ENCODE data around the gene PPFIA2.
A peak's percentile ranks its signal among the peaks of the same experiment; 100 is the strongest.
"Not testable (repeated sequence)": the region's sequence is repeated elsewhere in the genome, so short reads cannot be mapped to it uniquely, and the experiment has no call there.

The PPFIA2 gene

GRCh38 chr12:81668475-81668874, 90.7 kb downstream of the PPFIA2 start:
- no peak for DNase-seq (ENCODE audit: low spot score)

- not testable (repeated sequence) for DNase-seq (ENCODE audit: low spot score)
These were observed 99.8 kb downstream of the PPFIA2 start for GRCh38 chr12:81659310-81659709.

- peak; percentile 49 for DNase-seq (ENCODE audit: low spot score)
These were observed 114.6 kb downstream of the PPFIA2 start for GRCh38 chr12:81644503-81644902.

GRCh38 chr12:81639196-81639595, 120.0 kb downstream of the PPFIA2 start:
- DNase-seq (ENCODE audit: low spot score) = no peak

GRCh38 chr12:81633127-81633526, 126.0 kb downstream of the PPFIA2 start:
- DNase-seq (ENCODE audit: low spot score) = no peak

GRCh38 chr12:81627336-81628189, 131.6 kb downstream of the PPFIA2 start:
- DNase-seq (ENCODE audit: low spot score) = peak; percentile 71

- DNase-seq (ENCODE audit: low spot score) = no peak
These were observed 132.7 kb downstream of the PPFIA2 start for GRCh38 chr12:81626406-81626805.

GRCh38 chr12:81617915-81618314, 141.2 kb downstream of the PPFIA2 start:
- no peak for DNase-seq (ENCODE audit: low spot score)

GRCh38 chr12:81615026-81615588, 144.0 kb downstream of the PPFIA2 start:
- DNase-seq (ENCODE audit: low spot score) = no peak

GRCh38 chr12:81610955-81611889, 147.9 kb downstream of the PPFIA2 start:
- no peak for DNase-seq (ENCODE audit: low spot score)

- DNase-seq (ENCODE audit: low spot score) = no peak
These were observed 161.1 kb downstream of the PPFIA2 start for GRCh38 chr12:81597928-81598604.

- DNase-seq (ENCODE audit: low spot score) = no peak
These were observed 162.6 kb downstream of the PPFIA2 start for GRCh38 chr12:81596558-81596957.

GRCh38 chr12:81591256-81591655, 167.9 kb downstream of the PPFIA2 start:
- DNase-seq (ENCODE audit: low spot score) = no peak

- DNase-seq (ENCODE audit: low spot score) = not testable (repeated sequence)
These were observed 168.4 kb downstream of the PPFIA2 start for GRCh38 chr12:81590703-81591102.

- no peak for DNase-seq (ENCODE audit: low spot score)
These were observed 170.7 kb downstream of the PPFIA2 start for GRCh38 chr12:81588235-81589008.

GRCh38 chr12:81585787-81586186, 173.4 kb downstream of the PPFIA2 start:
- DNase-seq (ENCODE audit: low spot score) = no peak

GRCh38 chr12:81573228-81573627, 185.9 kb downstream of the PPFIA2 start:
- no peak for DNase-seq (ENCODE audit: low spot score)

GRCh38 chr12:81572411-81572810, 186.7 kb downstream of the PPFIA2 start:
- no peak for DNase-seq (ENCODE audit: low spot score)

- DNase-seq (ENCODE audit: low spot score) = peak; percentile 6
These were observed 188.9 kb downstream of the PPFIA2 start for GRCh38 chr12:81570234-81570633.

GRCh38 chr12:81564237-81564636, 194.9 kb downstream of the PPFIA2 start:
- DNase-seq (ENCODE audit: low spot score) = no peak

- no peak for DNase-seq (ENCODE audit: low spot score)
These were observed 201.1 kb downstream of the PPFIA2 start for GRCh38 chr12:81558031-81558430.
